Activated effector memory CD4-positive, alpha-beta T cell treated with anti-CD3 and anti-CD28 coated beads, Interleukin-2, amount 50 U/mL, for 16 hours (primary cell): Measurements from ENCODE around the gene LILRA6.
"Not testable (repeated sequence)": the region's sequence is repeated elsewhere in the genome, so short reads cannot be mapped to it uniquely, and the experiment has no call there.

Experiments
- DNase-seq: peaks from one replicate; pipeline ENCODE4 v3.0.0-alpha.2; 2020

The LILRA6 gene

GRCh38 chr19:54206030-54206830 lies 36.4 kb downstream of the LILRA6 start:
- DNase-seq, result no peak

DNA sequence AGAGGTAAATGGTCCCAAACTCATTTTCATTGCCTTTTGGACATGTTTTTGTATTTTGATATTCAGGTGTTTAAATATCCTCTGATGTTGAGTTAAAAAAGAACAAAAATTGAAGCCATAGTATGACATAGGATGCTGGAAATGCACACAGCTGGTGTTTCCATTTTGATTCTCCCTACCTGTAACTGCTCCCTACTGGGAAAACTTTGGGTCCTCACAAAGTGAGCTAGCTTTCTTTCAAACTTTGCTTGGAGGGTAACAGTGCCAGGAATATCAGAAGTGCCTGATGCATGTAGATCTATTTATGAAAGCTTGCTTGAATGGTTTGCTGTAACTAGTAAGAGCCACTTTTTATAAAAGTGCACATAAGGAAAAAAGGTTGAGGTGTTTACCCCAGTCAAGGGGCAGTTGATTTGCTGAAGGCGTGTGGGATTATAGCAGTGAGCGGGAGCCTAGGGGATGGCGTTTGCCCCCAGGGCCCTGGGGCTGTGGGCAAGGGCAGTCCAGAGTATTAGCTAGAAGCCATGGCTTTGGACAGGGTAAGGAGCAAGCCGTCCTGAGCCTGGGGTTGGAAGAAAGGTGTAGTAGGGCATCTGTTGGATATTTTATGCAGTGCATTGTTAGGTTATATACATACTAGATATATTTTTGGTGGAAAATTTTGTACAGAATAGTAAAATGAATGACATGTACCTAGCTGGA lies 37.7 kb downstream of the LILRA6 start:
- DNase-seq, result no peak

DNA sequence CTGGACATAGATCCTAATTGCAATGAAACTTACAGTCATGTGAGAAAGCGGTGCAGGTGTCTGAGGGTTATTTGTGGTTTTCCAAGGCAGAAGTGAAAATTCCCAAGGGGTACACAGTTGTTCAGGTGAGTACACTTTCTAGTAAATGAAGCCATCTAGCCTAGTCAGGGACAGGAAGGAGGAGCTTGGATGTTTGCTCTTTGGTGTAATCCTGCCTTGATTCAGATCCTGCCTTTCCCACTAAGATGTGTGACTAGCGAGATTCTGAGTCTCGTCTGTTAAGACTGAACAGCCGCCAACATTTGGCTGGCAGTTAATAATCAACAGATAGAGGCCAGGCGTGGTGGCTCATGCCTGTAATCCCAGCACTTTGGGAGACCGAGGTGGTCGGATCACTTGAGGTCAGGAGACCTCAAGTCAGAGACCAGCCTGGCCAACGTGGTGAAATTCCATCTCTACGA lies 39.4 kb downstream of the LILRA6 start:
- no peak for DNase-seq

DNA sequence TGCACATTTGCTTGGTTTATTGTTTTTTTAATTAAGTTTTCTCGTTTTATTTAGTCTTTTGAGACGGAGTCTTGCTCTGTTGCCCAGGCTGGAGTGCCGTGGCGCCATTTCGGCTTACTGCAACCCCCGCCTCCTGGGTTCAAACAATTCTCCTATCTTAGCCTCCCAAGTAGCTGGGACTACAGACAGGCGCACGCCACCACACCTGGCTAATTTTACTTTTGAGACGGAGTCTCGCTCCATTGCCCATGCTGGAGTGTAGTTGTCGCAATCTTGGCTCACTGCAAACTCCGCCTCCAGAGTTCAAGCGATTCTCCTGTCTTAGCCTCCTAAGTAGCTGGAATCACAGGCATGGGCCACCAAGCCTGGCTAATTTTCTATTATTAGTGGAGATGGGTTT lies 40.6 kb downstream of the LILRA6 start:
- no peak for DNase-seq

DNA sequence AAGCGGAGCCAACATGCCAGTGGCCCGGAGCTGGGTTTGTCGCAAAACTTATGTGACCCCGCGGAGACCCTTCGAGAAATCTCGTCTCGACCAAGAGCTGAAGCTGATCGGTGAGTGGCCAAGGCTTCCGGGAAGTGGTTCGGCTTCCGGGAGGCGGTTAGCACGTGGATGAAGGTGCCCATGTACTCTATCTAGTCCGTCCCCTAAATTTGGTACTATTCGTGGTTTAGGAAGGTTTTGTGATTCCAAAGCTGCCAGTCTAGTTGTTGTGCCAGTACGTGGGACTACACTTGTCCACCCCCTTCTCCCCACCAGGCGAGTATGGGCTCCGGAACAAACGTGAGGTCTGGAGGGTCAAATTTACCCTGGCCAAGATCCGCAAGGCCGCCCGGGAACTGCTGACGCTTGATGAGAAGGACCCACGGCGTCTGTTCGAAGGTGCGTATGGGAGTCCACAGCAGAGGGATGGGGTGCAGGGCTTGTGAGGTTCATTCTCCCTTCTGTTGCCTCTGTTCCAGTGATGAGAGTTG lies 41.4 kb downstream of the LILRA6 start:
- DNase-seq, result peak; percentile 69

GRCh38 chr19:54199401-54199800 lies 43.2 kb downstream of the LILRA6 start:
- no peak for DNase-seq

DNA sequence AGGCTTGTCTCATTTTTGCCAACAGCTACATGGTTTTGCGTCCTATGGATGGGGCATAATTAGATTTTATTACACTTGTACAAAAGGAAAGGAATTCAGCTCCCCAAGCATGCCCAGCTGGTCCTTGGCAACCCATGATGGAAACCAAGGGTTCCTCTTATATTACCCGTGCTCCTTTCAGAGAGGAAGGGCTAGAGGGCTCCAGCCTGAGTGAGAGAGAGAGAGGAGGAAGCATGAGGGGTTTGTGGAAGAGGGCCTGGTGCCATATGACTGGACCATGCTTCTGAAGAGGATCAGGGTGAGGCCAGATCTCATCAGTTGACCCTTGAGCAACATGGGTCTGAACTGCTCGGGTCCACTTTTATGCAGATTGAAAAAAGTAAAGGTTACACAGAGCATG lies 45.5 kb downstream of the LILRA6 start:
- DNase-seq, result no peak

DNA sequence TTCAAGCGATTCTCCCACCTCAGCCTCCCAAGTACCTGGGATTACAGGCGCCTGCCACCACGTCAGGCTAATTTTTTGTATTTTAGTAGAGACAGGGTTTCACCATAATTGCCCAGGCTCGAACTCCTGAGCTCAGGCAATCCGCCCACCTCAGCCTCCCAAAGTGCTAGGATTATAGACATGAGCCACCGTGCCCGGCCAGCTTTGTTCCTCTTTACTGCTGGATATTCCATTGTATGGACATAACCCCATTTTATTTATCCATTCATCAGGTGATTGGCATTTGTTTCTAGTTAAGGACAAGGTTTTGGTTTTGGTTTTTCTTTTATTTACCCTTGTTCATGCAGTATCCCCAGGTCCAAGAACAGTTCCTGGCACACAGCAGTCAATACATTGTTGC lies 46.1 kb downstream of the LILRA6 start:
- no peak for DNase-seq

DNA sequence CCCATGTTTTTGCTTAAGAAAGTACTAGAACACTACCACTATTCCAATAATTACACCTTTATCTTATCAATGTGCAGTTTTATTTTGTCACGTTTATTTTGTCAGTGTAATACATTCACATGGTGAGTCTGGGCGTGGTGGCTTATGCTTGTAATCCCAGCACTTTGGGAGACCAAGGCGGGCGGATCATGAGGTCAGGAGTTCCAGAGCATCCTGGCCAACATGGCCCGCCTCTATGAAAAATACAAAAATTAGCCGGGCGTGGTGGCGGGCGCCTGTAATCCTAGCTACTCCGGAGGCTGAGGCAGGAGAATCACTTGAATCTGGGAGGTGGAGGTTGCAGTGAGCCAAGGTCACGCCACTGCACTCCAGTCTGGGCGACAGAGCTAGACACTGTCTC lies 48.1 kb downstream of the LILRA6 start:
- DNase-seq, result not testable (repeated sequence)

DNA sequence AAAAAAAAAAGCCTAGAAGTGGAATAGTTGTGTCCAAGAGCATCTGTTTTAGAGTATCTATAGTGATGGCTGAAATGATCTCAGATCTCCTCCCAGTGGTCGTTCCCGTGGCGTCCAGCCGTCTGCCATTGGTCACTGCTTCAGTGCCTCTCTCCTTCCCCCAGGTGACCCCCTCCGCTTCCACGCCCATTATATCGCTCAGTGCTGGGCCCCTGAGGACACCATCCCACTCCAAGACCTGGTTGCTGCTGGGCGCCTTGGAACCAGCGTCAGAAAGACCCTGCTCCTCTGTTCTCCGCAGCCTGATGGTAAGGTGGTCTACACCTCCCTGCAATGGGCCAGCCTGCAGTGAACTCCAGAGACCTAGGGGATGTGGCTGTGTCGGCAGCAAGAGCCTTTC lies 49.6 kb downstream of the LILRA6 start:
- DNase-seq, result no peak

DNA sequence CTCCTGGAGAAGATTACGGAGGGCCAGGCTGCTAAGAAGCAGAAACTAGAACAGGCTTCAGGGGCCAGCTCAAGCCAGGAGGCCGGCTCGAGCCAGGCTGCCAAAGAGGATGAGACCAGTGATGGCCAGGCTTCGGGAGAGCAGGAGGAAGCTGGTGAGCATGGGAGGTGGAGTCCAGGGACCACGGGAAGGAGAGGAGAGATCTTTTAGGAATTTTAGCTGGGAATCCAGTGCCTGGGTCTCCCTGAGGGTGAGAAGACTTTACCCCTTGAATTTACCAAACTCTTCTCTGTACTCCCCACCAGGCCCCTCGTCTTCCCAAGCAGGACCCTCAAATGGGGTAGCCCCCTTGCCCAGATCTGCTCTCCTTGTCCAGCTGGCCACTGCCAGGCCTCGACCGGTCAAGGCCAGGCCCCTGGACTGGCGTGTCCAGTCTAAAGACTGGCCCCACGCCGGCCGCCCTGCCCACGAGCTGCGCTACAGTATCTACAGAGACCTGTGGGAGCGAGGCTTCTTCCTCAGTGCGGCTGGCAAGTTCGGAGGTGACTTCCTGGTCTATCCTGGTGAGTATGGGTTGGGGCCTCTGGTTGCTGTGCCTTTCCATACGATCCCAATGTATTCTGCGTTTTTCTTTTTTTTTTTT lies 50.7 kb downstream of the LILRA6 start:
- DNase-seq, result no peak

- DNase-seq, result peak; percentile 95
Observed at GRCh38 chr19:54191011-54191810, 51.4 kb downstream of the LILRA6 start, which contains the start of gene TSEN34. TSS of gene TSEN34 (plus strand) at chr19:54191308. CDS start at chr19:54191365, 57 bp downstream.

DNA sequence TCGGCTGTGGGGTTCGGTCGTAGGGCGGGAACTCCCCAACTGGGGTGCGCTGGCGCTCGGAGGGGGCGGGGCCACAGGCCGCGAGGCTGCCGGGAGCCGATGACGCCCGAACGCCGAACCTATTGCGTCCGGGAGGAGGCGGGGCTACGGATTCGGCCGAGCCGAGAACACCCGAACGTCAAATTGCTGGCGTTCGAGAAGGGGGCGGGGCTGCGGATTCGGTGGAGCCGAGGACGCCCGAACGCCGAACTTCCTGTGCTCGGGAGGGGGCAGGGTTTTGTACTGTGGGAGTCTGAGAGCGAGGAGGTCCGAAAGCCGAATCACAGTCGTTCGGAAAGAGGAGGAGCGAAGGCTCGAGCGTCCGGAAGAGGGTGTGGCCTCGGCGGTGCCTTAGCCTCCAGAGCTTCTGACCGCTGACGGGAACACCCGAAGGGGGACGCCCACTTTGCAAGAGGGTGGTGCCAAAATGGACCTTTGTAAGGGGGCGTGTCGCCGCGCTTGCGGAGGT lies 52.0 kb downstream of the LILRA6 start:
- peak; percentile 100 for DNase-seq

DNA sequence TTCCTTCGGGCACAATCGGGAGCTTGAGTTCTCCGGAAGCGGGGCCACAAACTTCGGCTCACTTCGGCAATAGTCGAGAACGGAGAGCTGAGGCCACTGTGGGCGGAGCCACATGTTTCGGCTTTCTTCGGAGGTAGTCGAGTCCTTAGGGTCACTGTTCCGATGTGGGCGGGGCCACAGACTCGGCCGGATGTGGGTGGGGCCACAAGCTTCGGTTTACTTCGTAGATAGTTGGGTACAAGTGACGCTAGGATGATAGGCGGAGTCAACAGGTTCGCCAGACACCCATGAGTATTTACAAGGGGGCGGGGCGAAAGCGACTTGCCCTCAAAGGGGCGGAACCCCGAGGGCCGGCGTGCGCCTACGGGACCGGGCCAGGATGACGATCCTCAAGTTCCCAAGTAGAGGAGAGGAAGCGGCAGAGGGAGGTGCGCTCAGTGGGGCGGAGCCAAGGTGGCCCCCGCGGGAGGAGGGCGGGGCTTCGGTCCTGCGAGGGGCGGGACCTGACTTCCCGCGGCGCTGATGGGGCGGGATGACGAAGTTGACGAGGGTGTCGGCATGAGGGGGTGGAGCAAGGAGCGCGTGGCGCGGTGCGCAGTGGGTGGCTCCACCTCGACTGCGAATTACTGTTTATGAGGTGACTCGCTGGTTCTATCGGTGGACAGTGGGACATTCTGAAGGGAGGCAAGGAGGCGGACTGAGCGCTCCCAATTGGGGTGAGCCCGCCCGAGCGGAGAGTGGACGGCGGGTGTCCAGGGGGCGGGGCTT lies 52.7 kb downstream of the LILRA6 start:
- DNase-seq, result peak; percentile 100

DNA sequence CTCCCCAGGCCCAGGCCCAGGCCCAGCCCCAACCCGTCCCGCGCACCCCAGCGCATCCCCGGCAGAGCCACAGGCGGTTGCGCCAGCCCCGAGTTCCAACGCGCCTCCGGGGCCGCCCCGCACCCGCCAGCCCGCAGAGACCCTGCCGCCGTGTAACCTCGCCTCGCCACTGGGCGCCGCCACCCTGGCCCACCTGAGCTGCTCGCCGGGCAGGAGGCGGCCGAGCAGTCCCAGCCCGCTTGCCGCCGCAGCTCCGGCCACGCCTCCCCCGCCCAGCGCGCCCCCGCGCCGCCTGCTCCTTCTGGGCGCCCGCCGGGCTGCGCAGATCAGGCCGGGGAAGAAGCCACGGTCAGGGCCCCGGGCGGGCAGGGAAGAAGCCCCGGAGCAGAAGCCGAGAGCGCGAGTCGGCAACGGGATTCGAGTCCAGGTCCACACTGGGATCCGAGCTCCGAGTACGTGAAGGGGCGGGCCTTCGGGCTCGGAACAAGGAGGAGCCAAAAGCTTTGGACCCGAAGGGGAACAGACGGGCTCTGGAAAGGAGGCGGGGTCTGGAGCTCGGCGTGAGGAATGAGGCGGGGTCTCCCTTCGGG lies 53.4 kb downstream of the LILRA6 start, which contains the start of gene MBOAT7:
TSS of gene MBOAT7 (minus strand) at position 436 of the 590 bp plus-strand sequence. CDS start 1,072 bp downstream, outside the sequence.
- no peak for DNase-seq

DNA sequence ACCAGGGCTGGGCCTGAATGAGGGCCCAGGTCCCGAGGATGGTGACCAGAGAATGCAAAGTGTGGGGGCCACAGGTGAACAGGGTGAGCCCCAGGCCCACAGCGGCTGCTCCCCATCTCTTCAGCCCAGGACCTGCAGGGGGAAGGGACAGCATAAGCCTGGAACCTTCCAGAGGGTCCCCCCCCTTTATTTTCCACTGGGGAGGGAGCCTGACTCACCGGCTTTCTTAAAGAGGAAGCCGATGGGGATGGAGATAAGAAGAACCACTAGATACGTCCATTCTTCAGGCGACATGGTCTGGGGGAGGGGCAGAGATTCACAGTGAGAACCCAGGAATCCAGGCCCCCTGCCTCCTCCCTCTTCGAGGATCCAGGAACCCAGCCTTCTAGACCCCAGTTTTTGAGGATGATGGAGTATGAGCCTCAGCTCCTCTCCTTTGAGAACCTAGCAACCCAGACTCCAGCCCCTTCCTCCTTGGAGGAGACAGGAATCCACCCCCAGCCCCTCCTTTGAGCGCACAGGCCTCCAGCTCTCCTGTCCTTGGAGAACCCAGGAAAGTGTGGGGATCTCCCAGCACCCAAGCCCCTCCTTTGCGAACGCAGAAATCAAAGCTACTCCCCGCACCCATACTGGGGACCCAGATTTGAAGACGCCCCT lies 54.2 kb downstream of the LILRA6 start:
- peak; percentile 91 for DNase-seq

- no peak for DNase-seq
Observed at GRCh38 chr19:54186934-54187381, 55.6 kb downstream of the LILRA6 start.
